ENCODE measurements around the gene PDK3.

The PDK3 gene

DNA sequence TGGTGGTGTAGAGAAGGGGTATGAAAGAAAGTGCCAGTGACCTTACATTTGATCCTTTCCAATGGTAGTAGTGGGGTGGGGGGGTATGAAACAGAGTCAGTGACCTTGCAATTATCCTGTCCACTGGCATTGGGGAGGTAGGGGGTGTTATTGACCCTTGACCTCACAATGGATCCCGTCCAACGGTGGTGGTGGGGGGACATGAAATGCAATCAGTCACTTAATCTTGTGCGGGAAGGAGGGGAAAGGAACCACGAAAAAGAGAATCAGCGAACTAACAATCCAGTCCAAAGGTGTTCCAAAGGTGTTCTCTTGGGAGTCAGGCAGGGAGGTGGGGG is 619 bp upstream of the PDK3 start:
- no peak for TF ChIP-seq ZFX (IDR thresholded peaks at IDR 0.05)
- TF ChIP-seq CTCF (conservative IDR thresholded peaks at IDR 0.05): no peak
- peak overlapping the region; percentile 85 for H3K27ac ChIP-seq

DNA sequence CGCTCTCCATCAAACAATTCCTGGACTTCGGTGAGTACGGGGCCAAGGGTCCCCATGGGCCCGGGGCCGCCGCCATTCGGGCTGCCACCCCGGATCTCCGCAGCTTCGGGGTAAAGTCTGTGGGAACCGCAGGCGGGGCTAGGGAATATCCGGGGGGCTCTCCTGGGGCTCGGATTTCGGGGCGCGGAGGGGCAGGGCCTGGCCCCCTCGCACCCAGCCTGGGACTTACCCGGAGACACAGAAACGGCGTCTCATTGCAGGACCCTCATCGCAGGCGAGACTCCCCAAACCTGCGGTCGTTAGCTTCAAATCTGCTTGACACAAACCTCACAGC is 413 bp downstream of the PDK3 start:
- H3K27ac ChIP-seq: peak overlapping the region; percentile 85
- no peak for TF ChIP-seq CTCF (conservative IDR thresholded peaks at IDR 0.05)

DNA sequence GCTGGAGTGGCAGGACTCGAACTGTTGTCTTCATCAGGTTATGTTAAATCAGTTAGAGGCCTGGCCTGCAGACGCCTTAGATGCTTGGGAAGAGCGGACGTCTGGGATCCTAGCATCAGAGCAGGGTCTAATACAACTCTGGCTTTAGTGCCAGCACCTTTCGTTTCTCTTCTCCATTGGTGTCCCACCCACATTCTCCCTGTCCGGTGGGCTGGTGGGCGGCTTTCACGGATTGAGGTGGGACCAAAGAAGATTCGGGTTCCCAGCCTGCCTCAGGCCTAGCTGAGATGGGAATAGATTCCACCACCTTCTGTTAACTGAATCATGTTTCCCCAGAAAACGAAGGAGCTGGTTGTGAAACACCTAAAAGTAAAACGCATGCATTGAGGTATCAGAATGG is 939 bp downstream of the PDK3 start:
- peak overlapping the region; percentile 85; the same call in 1 of the 2 replicates for H3K27ac ChIP-seq
- no peak for TF ChIP-seq CTCF (conservative IDR thresholded peaks at IDR 0.05)
- no peak for TF ChIP-seq ZFX (IDR thresholded peaks at IDR 0.05)

DNA sequence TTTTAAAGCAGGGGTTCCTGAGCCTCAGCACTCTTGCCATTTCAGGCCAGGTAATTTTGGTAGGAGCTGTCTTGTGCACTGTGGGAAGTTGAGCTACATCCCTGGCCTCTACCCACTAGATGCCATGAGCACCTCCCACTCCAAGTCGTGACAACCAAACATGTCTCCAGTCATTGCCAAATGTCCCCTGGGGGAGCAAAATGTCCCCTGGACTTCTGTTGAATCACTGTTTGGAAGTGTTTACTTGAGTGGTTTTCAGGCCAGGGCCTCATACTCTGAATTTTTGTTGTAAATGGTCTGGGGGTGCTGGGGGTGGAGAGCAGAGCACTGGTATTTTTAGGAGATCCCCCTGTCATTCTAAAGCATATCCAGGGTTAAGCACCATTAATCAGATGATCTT is 3.2 kb downstream of the PDK3 start:
- TF ChIP-seq CTCF (conservative IDR thresholded peaks at IDR 0.05): no peak
- no peak for TF ChIP-seq ZFX (IDR thresholded peaks at IDR 0.05)
- no peak overlapping the region for H3K27ac ChIP-seq

DNA sequence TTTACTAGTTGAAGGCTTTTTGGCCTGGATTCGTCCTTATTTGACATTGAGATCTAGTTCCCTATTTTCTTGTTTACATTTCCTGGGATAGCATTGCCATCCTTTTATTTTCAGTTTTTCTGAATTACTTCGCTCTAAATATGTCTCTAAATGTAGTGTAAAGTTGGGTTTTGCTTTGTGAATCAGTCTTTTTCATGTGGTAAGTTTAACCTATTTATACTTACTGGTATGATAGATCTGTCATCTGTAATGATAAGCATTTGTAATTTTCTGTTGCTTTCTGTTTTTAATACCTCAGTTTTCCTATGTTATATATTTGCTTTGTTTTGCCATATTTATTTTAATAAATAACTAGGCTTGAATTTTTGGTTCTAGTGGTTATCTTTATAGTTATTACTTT is 6.7 kb downstream of the PDK3 start:
- TF ChIP-seq CTCF (conservative IDR thresholded peaks at IDR 0.05) (no peak), ZFX (IDR thresholded peaks at IDR 0.05) (no peak)

DNA sequence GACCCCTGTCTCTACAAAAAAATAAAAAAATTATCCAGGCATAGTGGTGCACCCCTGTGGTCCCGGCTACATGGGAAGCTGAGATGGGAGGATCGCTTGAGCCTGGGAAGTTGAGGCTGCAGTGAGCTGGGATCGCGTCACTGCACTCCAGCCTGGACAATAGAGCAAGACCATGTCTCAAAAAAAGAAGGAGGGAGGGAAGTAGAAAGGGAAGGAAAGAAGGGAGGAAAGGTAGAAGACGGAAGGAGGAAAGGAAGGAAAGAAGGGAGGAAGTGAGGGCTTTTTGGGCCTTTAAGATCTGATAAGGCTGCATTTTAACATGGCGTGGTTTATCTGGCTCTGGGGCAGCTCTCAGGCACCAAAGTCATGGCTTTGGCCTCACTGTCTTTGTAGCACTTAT is 10.4 kb downstream of the PDK3 start:
- no peak for TF ChIP-seq ZFX (IDR thresholded peaks at IDR 0.05)
- no peak for TF ChIP-seq CTCF (conservative IDR thresholded peaks at IDR 0.05)
- no peak overlapping the region for H3K27ac ChIP-seq

More for the DNA sequence above, 6.7 kb downstream of the PDK3 start:
- no peak overlapping the region for H3K27ac ChIP-seq

GRCh38 chrX:24478509-24478908 is 13.4 kb downstream of the PDK3 start:
- no peak for TF ChIP-seq CTCF (conservative IDR thresholded peaks at IDR 0.05)
- TF ChIP-seq ZFX (IDR thresholded peaks at IDR 0.05): no peak
- no peak overlapping the region for H3K27ac ChIP-seq
